GM12801 (cell line): ENCODE results near the gene PREPL.

ENCODE experiments used
- TF ChIP-seq, protein P1 (sequence below): IDR thresholded peaks from one replicate; pipeline ENCODE4 v1.5.1; 2011; ENCODE audit warnings: control low read depth; ENCODE audit not compliant: insufficient read length; ENCODE audit errors: extremely low read depth

Gene PREPL

GRCh38 chr2:44377486-44377885 lies 16.2 kb upstream of the PREPL start:
- TF ChIP-seq, protein P1, sequence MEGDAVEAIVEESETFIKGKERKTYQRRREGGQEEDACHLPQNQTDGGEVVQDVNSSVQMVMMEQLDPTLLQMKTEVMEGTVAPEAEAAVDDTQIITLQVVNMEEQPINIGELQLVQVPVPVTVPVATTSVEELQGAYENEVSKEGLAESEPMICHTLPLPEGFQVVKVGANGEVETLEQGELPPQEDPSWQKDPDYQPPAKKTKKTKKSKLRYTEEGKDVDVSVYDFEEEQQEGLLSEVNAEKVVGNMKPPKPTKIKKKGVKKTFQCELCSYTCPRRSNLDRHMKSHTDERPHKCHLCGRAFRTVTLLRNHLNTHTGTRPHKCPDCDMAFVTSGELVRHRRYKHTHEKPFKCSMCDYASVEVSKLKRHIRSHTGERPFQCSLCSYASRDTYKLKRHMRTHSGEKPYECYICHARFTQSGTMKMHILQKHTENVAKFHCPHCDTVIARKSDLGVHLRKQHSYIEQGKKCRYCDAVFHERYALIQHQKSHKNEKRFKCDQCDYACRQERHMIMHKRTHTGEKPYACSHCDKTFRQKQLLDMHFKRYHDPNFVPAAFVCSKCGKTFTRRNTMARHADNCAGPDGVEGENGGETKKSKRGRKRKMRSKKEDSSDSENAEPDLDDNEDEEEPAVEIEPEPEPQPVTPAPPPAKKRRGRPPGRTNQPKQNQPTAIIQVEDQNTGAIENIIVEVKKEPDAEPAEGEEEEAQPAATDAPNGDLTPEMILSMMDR, result no peak

DNA sequence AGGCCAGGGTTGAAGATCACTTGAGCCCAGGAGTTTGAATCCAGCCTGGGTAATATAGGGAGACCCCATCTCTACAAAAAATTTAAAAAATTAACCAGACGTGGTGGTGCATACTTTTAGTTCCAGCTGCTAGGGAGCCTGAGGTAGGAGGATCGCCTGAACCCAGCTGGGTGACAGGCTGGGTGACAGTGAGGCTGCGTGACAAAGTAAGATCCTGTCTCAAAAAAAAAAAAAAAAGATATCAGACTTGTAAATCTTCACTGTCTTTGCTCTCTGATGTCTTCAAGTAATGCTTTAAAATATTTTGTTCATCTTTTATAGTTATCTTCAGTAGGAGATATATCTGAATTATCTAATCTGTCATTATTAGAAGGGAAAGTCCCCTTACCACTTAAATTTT lies 11.0 kb upstream of the PREPL start:
- TF ChIP-seq, protein P1, result no peak

DNA sequence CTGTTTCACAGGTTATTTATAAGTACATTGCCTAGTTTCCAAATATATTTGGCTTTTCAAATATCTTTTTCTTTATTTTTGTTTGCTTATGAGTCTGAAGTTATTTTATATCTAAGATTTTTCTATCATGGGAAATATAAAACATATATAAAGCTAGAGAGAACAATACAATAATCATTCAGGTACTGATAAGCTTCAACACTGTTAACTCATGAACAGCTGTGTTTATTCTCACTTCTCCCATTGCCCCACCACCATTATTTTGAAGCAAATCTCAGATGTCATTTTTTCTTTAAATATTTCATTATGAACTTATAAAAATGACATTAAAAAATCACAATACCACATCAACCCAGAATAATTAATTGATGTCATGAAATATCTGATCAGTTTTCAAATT lies 10.2 kb upstream of the PREPL start:
- TF ChIP-seq, protein P1, result no peak

- TF ChIP-seq, protein P1, result no peak
Measured at GRCh38 chr2:44369392-44369791, 8.1 kb upstream of the PREPL start.

GRCh38 chr2:44367591-44367990 lies 6.3 kb upstream of the PREPL start:
- TF ChIP-seq, protein P1, result no peak

DNA sequence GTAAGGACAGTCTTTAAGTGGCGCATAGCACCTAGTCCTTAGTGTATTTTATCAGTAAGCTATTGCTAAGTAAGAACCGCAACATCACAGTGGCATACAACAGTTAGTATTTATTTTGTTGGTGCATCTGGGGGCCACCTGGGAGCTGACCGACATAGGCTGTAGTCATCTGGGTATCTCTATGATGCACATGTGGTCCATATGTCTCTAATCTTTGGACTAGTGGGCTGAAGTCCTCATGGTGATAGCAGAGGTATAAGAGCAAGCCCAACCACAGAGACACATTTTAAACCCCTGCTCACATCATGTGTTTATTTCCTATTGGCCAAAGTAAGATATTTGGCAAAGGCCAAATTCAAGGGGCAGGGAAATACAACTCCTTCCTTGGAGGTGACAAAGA lies 3.3 kb upstream of the PREPL start:
- TF ChIP-seq, protein P1, result no peak

GRCh38 chr2:44362207-44363015 lies 1.1 kb upstream of the PREPL start:
- TF ChIP-seq, protein P1, result no peak
